Measurements from ENCODE around the gene HOXD13. TPM values are rescaled to one million over a fixed set of nuclear protein-coding genes. Genes with fewer than 3 reads are reported as not detected.

HOXD13 gene
- total RNA-seq, 4 donors from 2014 or later = 4.9 TPM; not detected in 3

GRCh38 chr2:176131848-176132158 lies 39.3 kb downstream of the HOXD13 start:
- no peak for DNase-seq
- no peak for TF ChIP-seq POLR2A (IDR thresholded peaks at IDR 0.05)
- TF ChIP-seq CTCF (IDR thresholded peaks at IDR 0.05) = no peak
- no peaks in the 10 kb centered on the region for H3K36me3 ChIP-seq
- H3K4me3 ChIP-seq = peak overlapping the region; percentile 62 to 78
- peak overlapping the region; percentile 98 to 99 for H3K27ac ChIP-seq
- intact Hi-C loops (cut with DNase I; ENCODE audit: low total_unique reads) = no loop called here
- no peaks in the 10 kb centered on the region for H3K27me3 ChIP-seq
- H3K9me3 ChIP-seq = no peaks in the 10 kb centered on the region
- H3K4me1 ChIP-seq = peaks cover 0 to 15% of the 10 kb centered on the region in 2 donors

GRCh38 chr2:176132205-176133171 lies 40.0 kb downstream of the HOXD13 start:
- intact Hi-C loops (cut with DNase I; ENCODE audit: low total_unique reads) = no loop called here

GRCh38 chr2:176133389-176133788 lies 40.9 kb downstream of the HOXD13 start:
- intact Hi-C loops (cut with DNase I; ENCODE audit: low total_unique reads) = no loop called here
- Histone ChIP-seq H3K9me3 (no peaks in the 10 kb centered on the region), H3K27ac (peak overlapping the region; percentile 98 to 99), H3K27me3 (no peaks in the 10 kb centered on the region), H3K4me1 (peaks cover 0 to 15% of the 10 kb centered on the region in 2 donors), H3K36me3 (no peaks in the 10 kb centered on the region), H3K4me3 (peak overlapping the region in 1 of 2 donors; percentile 62)
- DNase-seq = peak; percentile 30 to 56
- TF ChIP-seq CTCF (IDR thresholded peaks at IDR 0.05) = no peak
- TF ChIP-seq POLR2A (IDR thresholded peaks at IDR 0.05) = no peak

More at GRCh38 chr2:176132205-176133171, 40.0 kb downstream of the HOXD13 start:
- Histone ChIP-seq H3K36me3 (no peaks in the 10 kb centered on the region), H3K27ac (peak overlapping the region; percentile 98 to 99), H3K27me3 (no peaks in the 10 kb centered on the region), H3K4me3 (peak overlapping the region; percentile 62 to 78), H3K9me3 (no peaks in the 10 kb centered on the region), H3K4me1 (peaks cover 0 to 15% of the 10 kb centered on the region in 2 donors)
- DNase-seq = peak in 1 of 2 donors; percentile 53
- peak in 1 of 2 donors; percentile 21 for TF ChIP-seq POLR2A (IDR thresholded peaks at IDR 0.05)
- no peak for TF ChIP-seq CTCF (IDR thresholded peaks at IDR 0.05)

GRCh38 chr2:176134035-176134434 lies 41.5 kb downstream of the HOXD13 start:
- H3K36me3 ChIP-seq = no peaks in the 10 kb centered on the region
- peaks cover 0 to 15% of the 10 kb centered on the region in 2 donors for H3K4me1 ChIP-seq
- intact Hi-C loops (cut with DNase I; ENCODE audit: low total_unique reads) = no loop called here
- TF ChIP-seq POLR2A (IDR thresholded peaks at IDR 0.05) (no peak), CTCF (IDR thresholded peaks at IDR 0.05) (no peak)
- H3K9me3 ChIP-seq = no peaks in the 10 kb centered on the region
- no peak overlapping the region for H3K4me3 ChIP-seq
- H3K27ac ChIP-seq = peak overlapping the region; percentile 98 to 99
- no peaks in the 10 kb centered on the region for H3K27me3 ChIP-seq
- no peak for DNase-seq

- Histone ChIP-seq H3K27me3 (no peaks in the 10 kb centered on the region), H3K36me3 (no peaks in the 10 kb centered on the region), H3K27ac (peak overlapping the region; percentile 98 to 99), H3K9me3 (no peaks in the 10 kb centered on the region), H3K4me1 (peaks cover 0 to 15% of the 10 kb centered on the region in 2 donors), H3K4me3 (peak overlapping the region in 1 of 2 donors; percentile 72)
- TF ChIP-seq CTCF (IDR thresholded peaks at IDR 0.05) (no peak), POLR2A (IDR thresholded peaks at IDR 0.05) (no peak)
- intact Hi-C loops (cut with DNase I; ENCODE audit: low total_unique reads) = no loop called here
- peak; percentile 41 to 66 for DNase-seq
Measured at GRCh38 chr2:176135035-176135440, 42.5 kb downstream of the HOXD13 start.

Data from uterus (tissue), 4 donors.